Coronary artery (tissue), 2 donors: ENCODE measurements around the gene BLOC1S4.

Experiments used
- DNase-seq: peaks from one replicate; pipeline ENCODE4 v3.0.0-alpha.2; 2017; ENCODE audit warnings: low spot score
- H3K27ac ChIP-seq, 2 donors: fragments of 200-600 bp; sonication (generic); one replicate each; pipeline ENCODE4 v1.5.1; 2016 to 2019
- H3K4me3 ChIP-seq: fragments of 200-600 bp; sonication (generic); 2 replicates; pipeline ENCODE4 v1.5.1; 2016; ENCODE audit warnings: mild to moderate bottlenecking, moderate library complexity
- CTCF ChIP-seq: fragments of 200-600 bp; sonication (generic); IDR thresholded peaks from one replicate; pipeline ENCODE4 v1.5.1; 2019; ENCODE audit warnings: antibody characterized with exemption

Gene BLOC1S4

GRCh38 chr4:6733358-6734164 lies 17.6 kb downstream of the BLOC1S4 start:
- no peak overlapping the region for H3K4me3 ChIP-seq

GRCh38 chr4:6734165-6734786 lies 18.3 kb downstream of the BLOC1S4 start:
- no peak overlapping the region for H3K4me3 ChIP-seq
- DNase-seq: no peak
- no peak overlapping the region for H3K27ac ChIP-seq
- TF ChIP-seq CTCF: no peak

More at GRCh38 chr4:6733358-6734164, 17.6 kb downstream of the BLOC1S4 start:
- H3K27ac ChIP-seq: peak overlapping the region; percentile 61 to 66
- no peak for TF ChIP-seq CTCF
- no peak for DNase-seq

- TF ChIP-seq CTCF: no peak
- Histone ChIP-seq H3K27ac (no peak overlapping the region), H3K4me3 (no peak overlapping the region)
- DNase-seq: no peak
Observed at GRCh38 chr4:6739920-6740319, 23.9 kb downstream of the BLOC1S4 start.

GRCh38 chr4:6740347-6740746 lies 24.4 kb downstream of the BLOC1S4 start:
- no peak for TF ChIP-seq CTCF
- Histone ChIP-seq H3K4me3 (no peak overlapping the region), H3K27ac (no peak overlapping the region)
- no peak for DNase-seq

- H3K27ac ChIP-seq: no peak overlapping the region
- DNase-seq: no peak
- no peak for TF ChIP-seq CTCF
- no peak overlapping the region for H3K4me3 ChIP-seq
Observed at GRCh38 chr4:6742507-6742906, 26.5 kb downstream of the BLOC1S4 start.

GRCh38 chr4:6742989-6743388 lies 27.0 kb downstream of the BLOC1S4 start:
- no peak for DNase-seq
- H3K4me3 ChIP-seq: no peak overlapping the region
- TF ChIP-seq CTCF: no peak
- H3K27ac ChIP-seq: no peak overlapping the region
